ENCODE data around the gene WNT7B.

WNT7B gene

GRCh38 chr22:46000081-46001027 is 23.4 kb upstream of the WNT7B start:
- H3K4me3 ChIP-seq (ENCODE audit: extremely low read depth, insufficient read depth, low read length, poor library complexity, severe bottlenecking): no peak overlapping the region
- WGBS, 2 experiments (ENCODE audit: insufficient coverage in 2 of 2): 91% methylated on average over 13 to 14 of the region's 17 CpGs
- H3K27ac ChIP-seq (ENCODE audit: low read depth, low read length, severe bottlenecking): no peak overlapping the region
- no peaks in the 10 kb centered on the region for H3K9me3 ChIP-seq (ENCODE audit: control insufficient read depth, low read length)
- H3K4me1 ChIP-seq (ENCODE audit: control insufficient read depth, insufficient read depth, low read length, poor library complexity, severe bottlenecking): peaks cover 27% of the 10 kb centered on the region
- H3K36me3 ChIP-seq (ENCODE audit: control insufficient read depth, insufficient read depth, low read length): no peaks in the 10 kb centered on the region

GRCh38 chr22:45999379-45999971 is 22.5 kb upstream of the WNT7B start:
- Histone ChIP-seq H3K4me3 (ENCODE audit: extremely low read depth, insufficient read depth, low read length, poor library complexity, severe bottlenecking) (no peak overlapping the region), H3K36me3 (ENCODE audit: control insufficient read depth, insufficient read depth, low read length) (no peaks in the 10 kb centered on the region), H3K9me3 (ENCODE audit: control insufficient read depth, low read length) (no peaks in the 10 kb centered on the region), H3K27ac (ENCODE audit: low read depth, low read length, severe bottlenecking) (no peak overlapping the region), H3K4me1 (ENCODE audit: control insufficient read depth, insufficient read depth, low read length, poor library complexity, severe bottlenecking) (peaks cover 27% of the 10 kb centered on the region)
- 86 to 93% methylated on average over 12 to 13 of the region's 14 CpGs for WGBS, 2 experiments (ENCODE audit: insufficient coverage in 2 of 2)

- H3K9me3 ChIP-seq (ENCODE audit: control insufficient read depth, low read length): no peaks in the 10 kb centered on the region
- no peaks in the 10 kb centered on the region for H3K36me3 ChIP-seq (ENCODE audit: control insufficient read depth, insufficient read depth, low read length)
- H3K27ac ChIP-seq (ENCODE audit: low read depth, low read length, severe bottlenecking): no peak overlapping the region
- WGBS, 2 experiments (ENCODE audit: insufficient coverage in 2 of 2): 87 to 92% methylated on average over 13 of the region's 13 CpGs
- peaks cover 24% of the 10 kb centered on the region for H3K4me1 ChIP-seq (ENCODE audit: control insufficient read depth, insufficient read depth, low read length, poor library complexity, severe bottlenecking)
- H3K4me3 ChIP-seq (ENCODE audit: extremely low read depth, insufficient read depth, low read length, poor library complexity, severe bottlenecking): no peak overlapping the region
Observed at GRCh38 chr22:45998638-45999378, 21.8 kb upstream of the WNT7B start.

GRCh38 chr22:45997777-45998637 is 21.0 kb upstream of the WNT7B start:
- peak overlapping the region; percentile 16 for H3K27ac ChIP-seq (ENCODE audit: low read depth, low read length, severe bottlenecking)
- peaks cover 20% of the 10 kb centered on the region for H3K4me1 ChIP-seq (ENCODE audit: control insufficient read depth, insufficient read depth, low read length, poor library complexity, severe bottlenecking)
- no peaks in the 10 kb centered on the region for H3K9me3 ChIP-seq (ENCODE audit: control insufficient read depth, low read length)
- no peak overlapping the region for H3K4me3 ChIP-seq (ENCODE audit: extremely low read depth, insufficient read depth, low read length, poor library complexity, severe bottlenecking)
- WGBS, 2 experiments (ENCODE audit: insufficient coverage in 2 of 2): 84 to 93% methylated on average over 12 to 15 of the region's 17 CpGs
- H3K36me3 ChIP-seq (ENCODE audit: control insufficient read depth, insufficient read depth, low read length): no peaks in the 10 kb centered on the region

GRCh38 chr22:45997077-45997776 is 20.3 kb upstream of the WNT7B start:
- Histone ChIP-seq H3K36me3 (ENCODE audit: control insufficient read depth, insufficient read depth, low read length) (no peaks in the 10 kb centered on the region), H3K4me3 (ENCODE audit: extremely low read depth, insufficient read depth, low read length, poor library complexity, severe bottlenecking) (no peak overlapping the region), H3K27ac (ENCODE audit: low read depth, low read length, severe bottlenecking) (peak overlapping the region; percentile 62), H3K9me3 (ENCODE audit: control insufficient read depth, low read length) (no peaks in the 10 kb centered on the region), H3K4me1 (ENCODE audit: control insufficient read depth, insufficient read depth, low read length, poor library complexity, severe bottlenecking) (peaks cover 14% of the 10 kb centered on the region)
- 43 to 73% methylated on average over 4 to 5 of the region's 16 CpGs for WGBS, 2 experiments (ENCODE audit: insufficient coverage in 2 of 2)

GRCh38 chr22:45996241-45997076 is 19.5 kb upstream of the WNT7B start:
- H3K27ac ChIP-seq (ENCODE audit: low read depth, low read length, severe bottlenecking): no peak overlapping the region
- 88 to 91% methylated on average over 26 to 29 of the region's 29 CpGs for WGBS, 2 experiments (ENCODE audit: insufficient coverage in 2 of 2)
- H3K9me3 ChIP-seq (ENCODE audit: control insufficient read depth, low read length): no peaks in the 10 kb centered on the region
- peaks cover 14% of the 10 kb centered on the region for H3K4me1 ChIP-seq (ENCODE audit: control insufficient read depth, insufficient read depth, low read length, poor library complexity, severe bottlenecking)
- H3K4me3 ChIP-seq (ENCODE audit: extremely low read depth, insufficient read depth, low read length, poor library complexity, severe bottlenecking): no peak overlapping the region
- no peaks in the 10 kb centered on the region for H3K36me3 ChIP-seq (ENCODE audit: control insufficient read depth, insufficient read depth, low read length)

- H3K4me1 ChIP-seq (ENCODE audit: control insufficient read depth, insufficient read depth, low read length, poor library complexity, severe bottlenecking): peaks cover 14% of the 10 kb centered on the region
- WGBS, 2 experiments (ENCODE audit: insufficient coverage in 2 of 2): 92% methylated on average over 24 of the region's 27 CpGs
- no peak overlapping the region for H3K4me3 ChIP-seq (ENCODE audit: extremely low read depth, insufficient read depth, low read length, poor library complexity, severe bottlenecking)
- no peaks in the 10 kb centered on the region for H3K36me3 ChIP-seq (ENCODE audit: control insufficient read depth, insufficient read depth, low read length)
- no peaks in the 10 kb centered on the region for H3K9me3 ChIP-seq (ENCODE audit: control insufficient read depth, low read length)
- H3K27ac ChIP-seq (ENCODE audit: low read depth, low read length, severe bottlenecking): no peak overlapping the region
Observed at GRCh38 chr22:45995405-45996101, 18.6 kb upstream of the WNT7B start.

- Histone ChIP-seq H3K36me3 (ENCODE audit: control insufficient read depth, insufficient read depth, low read length) (no peaks in the 10 kb centered on the region), H3K27ac (ENCODE audit: low read depth, low read length, severe bottlenecking) (no peak overlapping the region), H3K4me3 (ENCODE audit: extremely low read depth, insufficient read depth, low read length, poor library complexity, severe bottlenecking) (no peak overlapping the region), H3K4me1 (ENCODE audit: control insufficient read depth, insufficient read depth, low read length, poor library complexity, severe bottlenecking) (peaks cover 14% of the 10 kb centered on the region), H3K9me3 (ENCODE audit: control insufficient read depth, low read length) (no peaks in the 10 kb centered on the region)
- WGBS, 2 experiments (ENCODE audit: insufficient coverage in 2 of 2): 51 to 53% methylated on average over 25 to 27 of the region's 27 CpGs
Observed at GRCh38 chr22:45994491-45995404, 17.8 kb upstream of the WNT7B start.
